Astrocyte of the spinal cord (primary cell): Measurements from ENCODE around the gene HSPB7.
"Not testable (repeated sequence)": the region's sequence is repeated elsewhere in the genome, so short reads cannot be mapped to it uniquely, and the experiment has no call there.

ENCODE experiments used
- DNase-seq: peaks from one replicate; pipeline ENCODE4 v3.0.0; 2011; ENCODE audit warnings: low read depth, low spot score
- H3K4me3 ChIP-seq: 2 replicates; pipeline ENCODE4 v1.5.1; 2011; ENCODE audit warnings: low read depth, mild to moderate bottlenecking, low read length, moderate library complexity
- CTCF ChIP-seq: IDR thresholded peaks from 2 replicates; pipeline ENCODE4 v1.5.1; 2012; ENCODE audit warnings: low read depth, mild to moderate bottlenecking, low read length, inconsistent platforms
- in situ Hi-C: cut with HindIII; loops from 2 replicates; pipeline ENCODE4 v1.10.0; 2017; ENCODE audit warnings: low sequenced_read_pairs

The HSPB7 gene

GRCh38 chr1:16054598-16055540 is 37.0 kb upstream of the HSPB7 start:
- no peak for DNase-seq
- H3K4me3 ChIP-seq: no peak overlapping the region
- no peak for TF ChIP-seq CTCF
- in situ Hi-C loops: no loop called here

- in situ Hi-C loops: no loop called here
These were observed 36.1 kb upstream of the HSPB7 start for GRCh38 chr1:16053781-16054502.

GRCh38 chr1:16051949-16052348 is 34.1 kb upstream of the HSPB7 start:
- in situ Hi-C loops, H3K4me3 ChIP-seq, DNase-seq: not testable (repeated sequence)

More at GRCh38 chr1:16053781-16054502, 36.1 kb upstream of the HSPB7 start:
- no peak overlapping the region for H3K4me3 ChIP-seq
- no peak for TF ChIP-seq CTCF
- DNase-seq: no peak

- DNase-seq: no peak
- no peak for TF ChIP-seq CTCF
- in situ Hi-C loops: no loop called here
- H3K4me3 ChIP-seq: no peak overlapping the region
These were observed 33.2 kb upstream of the HSPB7 start for GRCh38 chr1:16051039-16051438.

- in situ Hi-C loops: no loop called here
- H3K4me3 ChIP-seq: no peak overlapping the region
- DNase-seq: no peak
- no peak for TF ChIP-seq CTCF
These were observed 32.5 kb upstream of the HSPB7 start for GRCh38 chr1:16050328-16050727.

- in situ Hi-C loops: no loop called here
- peak overlapping the region; percentile 40 for H3K4me3 ChIP-seq
- TF ChIP-seq CTCF: no peak
- peak; percentile 31 for DNase-seq
These were observed 30.8 kb upstream of the HSPB7 start for GRCh38 chr1:16048573-16049189.
